Measurements from ENCODE around the gene LRRC25.

DNA sequence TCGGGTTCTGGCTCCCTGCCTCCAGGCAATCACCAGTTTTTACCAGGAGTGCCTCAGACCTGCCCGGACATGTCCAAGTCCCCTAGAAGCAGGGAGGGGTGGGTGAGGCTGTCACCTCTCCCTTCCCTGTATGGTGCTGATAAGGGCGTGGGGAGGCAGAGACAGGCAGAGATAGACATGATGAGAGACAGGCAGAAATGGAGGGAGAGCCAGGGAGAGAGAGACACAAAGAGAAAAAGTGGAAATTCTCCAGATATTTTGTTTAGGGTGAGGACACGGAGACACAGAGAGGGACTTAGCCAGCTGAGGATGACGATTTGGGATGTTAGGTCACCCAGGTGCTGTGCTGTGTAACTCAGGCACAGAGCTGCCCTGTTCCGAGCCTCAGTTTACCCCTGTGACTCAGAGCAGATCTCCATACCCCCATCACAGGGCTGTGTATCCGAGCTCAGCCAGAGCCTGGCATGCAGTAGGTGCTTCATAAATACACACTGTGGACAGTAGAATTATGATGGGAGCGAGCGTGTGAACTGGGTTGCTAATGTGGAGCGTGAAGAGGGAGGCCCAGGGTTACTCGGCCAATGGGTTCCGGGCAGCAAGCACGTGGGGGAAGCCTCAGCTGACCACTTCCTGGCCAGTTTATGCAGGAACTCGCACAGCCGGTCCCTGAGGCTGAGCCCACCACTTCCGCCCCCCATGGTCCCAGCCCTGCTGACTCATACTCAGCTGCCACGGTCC, 23.4 kb downstream of the LRRC25 start:
- TF ChIP-seq, protein P1, sequence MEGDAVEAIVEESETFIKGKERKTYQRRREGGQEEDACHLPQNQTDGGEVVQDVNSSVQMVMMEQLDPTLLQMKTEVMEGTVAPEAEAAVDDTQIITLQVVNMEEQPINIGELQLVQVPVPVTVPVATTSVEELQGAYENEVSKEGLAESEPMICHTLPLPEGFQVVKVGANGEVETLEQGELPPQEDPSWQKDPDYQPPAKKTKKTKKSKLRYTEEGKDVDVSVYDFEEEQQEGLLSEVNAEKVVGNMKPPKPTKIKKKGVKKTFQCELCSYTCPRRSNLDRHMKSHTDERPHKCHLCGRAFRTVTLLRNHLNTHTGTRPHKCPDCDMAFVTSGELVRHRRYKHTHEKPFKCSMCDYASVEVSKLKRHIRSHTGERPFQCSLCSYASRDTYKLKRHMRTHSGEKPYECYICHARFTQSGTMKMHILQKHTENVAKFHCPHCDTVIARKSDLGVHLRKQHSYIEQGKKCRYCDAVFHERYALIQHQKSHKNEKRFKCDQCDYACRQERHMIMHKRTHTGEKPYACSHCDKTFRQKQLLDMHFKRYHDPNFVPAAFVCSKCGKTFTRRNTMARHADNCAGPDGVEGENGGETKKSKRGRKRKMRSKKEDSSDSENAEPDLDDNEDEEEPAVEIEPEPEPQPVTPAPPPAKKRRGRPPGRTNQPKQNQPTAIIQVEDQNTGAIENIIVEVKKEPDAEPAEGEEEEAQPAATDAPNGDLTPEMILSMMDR (IDR thresholded peaks at IDR 0.05; ENCODE audit: low read depth, low read length): no peak
- TF ChIP-seq EZH2phosphoT487 (IDR thresholded peaks at IDR 0.05; ENCODE audit: low read depth): no peak

All from OCI-LY3 (cell line).